ENCODE results near the gene ESX1.

- no peak for TF ChIP-seq CTCF (IDR thresholded peaks at IDR 0.05)
- TF ChIP-seq POLR2A (IDR thresholded peaks at IDR 0.05) = no peak
- TF ChIP-seq EP300 (IDR thresholded peaks at IDR 0.05) = no peak
Measured at GRCh38 chrX:104281564-104281963, 26.8 kb upstream of the ESX1 start.
